ENCODE results near the gene UBXN4. TPM values are rescaled to one million over a fixed set of nuclear protein-coding genes. Genes with fewer than 3 reads are reported as not detected.
A peak's percentile ranks its signal among the peaks of the same experiment; 100 is the strongest.

Gene UBXN4
- total RNA-seq, 2 experiments from 2014 or later: 55.4 to 88.2 TPM

- intact Hi-C loops (cut with micrococcal nuclease; ENCODE audit: unreplicated experiment): no loop called here
- no peak overlapping the region for H2AFZ ChIP-seq (ENCODE audit: low read length)
- H3K9me3 ChIP-seq (ENCODE audit: low read length): no peaks in the 10 kb centered on the region
- BruUV-seq (replicated peaks): no TSS peak
- no peak overlapping the region for H3K27ac ChIP-seq (ENCODE audit: low read depth, low read length, poor library complexity, severe bottlenecking)
- TF ChIP-seq EZH2phosphoT487 (IDR thresholded peaks at IDR 0.05; ENCODE audit: borderline replicate concordance, low read depth, low read length) (no peak), CTCF (conservative IDR thresholded peaks at IDR 0.05; ENCODE audit: low read length) (peak; percentile 61)
- H3K4me1 ChIP-seq (ENCODE audit: insufficient read depth, low read length, poor library complexity, severe bottlenecking): peaks cover 17% of the 10 kb centered on the region
- H3K4me2 ChIP-seq (ENCODE audit: low read length): no peak overlapping the region
- H3K4me3 ChIP-seq (ENCODE audit: low read depth, low read length, poor library complexity, severe bottlenecking): no peak overlapping the region
- H3K36me3 ChIP-seq (ENCODE audit: insufficient read depth, low read length): peaks cover 70% of the 10 kb centered on the region
- no peaks in the 10 kb centered on the region for H3K79me2 ChIP-seq (ENCODE audit: insufficient read depth, low read depth, low read length)
- no peaks in the 10 kb centered on the region for H4K20me1 ChIP-seq (ENCODE audit: insufficient read depth, low read length)
- peak; percentile 20 for DNase-seq (ENCODE audit: low spot score)
- H3K9me2 ChIP-seq (ENCODE audit: insufficient read depth, low read length): no peaks in the 10 kb centered on the region
- ChIA-PET CTCF (ENCODE audit: unreplicated experiment) (interaction anchor here (0.5 to 0.6 kb wide), 2 partner anchors 81 to 700 kb away, joined by 3 to 4 read pairs; no protein-coding TSS in a partner anchor), POLR2A (interaction anchor here (0.7 to 1.5 kb wide), 3 partner anchors 24 to 360 kb away, joined by 3 to 8 read pairs (median 4); no protein-coding TSS in a partner anchor)
Measured at GRCh38 chr2:135785032-135785431, 43.4 kb downstream of the UBXN4 start.

DNA sequence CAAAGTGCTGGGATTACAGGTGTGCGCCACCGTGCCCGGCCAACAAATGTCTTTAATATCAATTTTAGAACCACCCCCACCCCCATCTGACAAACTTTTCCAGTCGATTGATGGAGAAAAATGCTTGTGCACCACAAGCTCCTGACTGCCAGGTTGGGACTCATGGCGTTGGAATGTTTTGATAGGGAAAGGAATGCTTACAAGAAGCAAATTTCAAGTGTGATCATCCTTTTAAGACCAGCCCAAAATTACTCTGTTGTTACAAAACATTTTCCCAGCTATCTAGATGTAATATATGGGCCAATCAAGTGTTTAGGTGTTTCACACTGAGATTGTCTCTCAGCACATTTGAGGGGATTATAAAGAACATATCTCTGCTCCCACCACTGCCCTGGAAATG is 45.2 kb downstream of the UBXN4 start:
- Histone ChIP-seq H3K4me2 (ENCODE audit: low read length) (no peak overlapping the region), H3K9me3 (ENCODE audit: low read length) (no peaks in the 10 kb centered on the region), H3K36me3 (ENCODE audit: insufficient read depth, low read length) (peaks cover 52% of the 10 kb centered on the region), H3K27ac (ENCODE audit: low read depth, low read length, poor library complexity, severe bottlenecking) (no peak overlapping the region), H3K4me3 (ENCODE audit: low read depth, low read length, poor library complexity, severe bottlenecking) (no peak overlapping the region), H4K20me1 (ENCODE audit: insufficient read depth, low read length) (no peaks in the 10 kb centered on the region), H3K79me2 (ENCODE audit: insufficient read depth, low read depth, low read length) (no peaks in the 10 kb centered on the region), H2AFZ (ENCODE audit: low read length) (no peak overlapping the region), H3K4me1 (ENCODE audit: insufficient read depth, low read length, poor library complexity, severe bottlenecking) (peaks cover 17% of the 10 kb centered on the region), H3K9me2 (ENCODE audit: insufficient read depth, low read length) (no peaks in the 10 kb centered on the region)
- TF ChIP-seq CTCF (conservative IDR thresholded peaks at IDR 0.05; ENCODE audit: low read length) (no peak), EZH2phosphoT487 (IDR thresholded peaks at IDR 0.05; ENCODE audit: borderline replicate concordance, low read depth, low read length) (no peak)
- CTCF ChIA-PET (ENCODE audit: unreplicated experiment): no interaction called here
- POLR2A ChIA-PET: interaction anchor here (0.6 to 0.7 kb wide), 4 partner anchors 24 to 728 kb away, joined by 3 to 5 read pairs (median 3); no protein-coding TSS in a partner anchor
- intact Hi-C loops (cut with micrococcal nuclease; ENCODE audit: unreplicated experiment): no loop called here
- DNase-seq (ENCODE audit: low spot score): no peak
- no TSS peak for BruUV-seq (replicated peaks)

GRCh38 chr2:135790423-135790822 is 48.8 kb downstream of the UBXN4 start:
- Histone ChIP-seq H3K4me3 (ENCODE audit: low read depth, low read length, poor library complexity, severe bottlenecking) (no peak overlapping the region), H3K4me1 (ENCODE audit: insufficient read depth, low read length, poor library complexity, severe bottlenecking) (peaks cover 9% of the 10 kb centered on the region), H3K4me2 (ENCODE audit: low read length) (no peak overlapping the region), H3K27ac (ENCODE audit: low read depth, low read length, poor library complexity, severe bottlenecking) (no peak overlapping the region), H2AFZ (ENCODE audit: low read length) (no peak overlapping the region), H3K79me2 (ENCODE audit: insufficient read depth, low read depth, low read length) (no peaks in the 10 kb centered on the region), H3K9me2 (ENCODE audit: insufficient read depth, low read length) (no peaks in the 10 kb centered on the region), H3K36me3 (ENCODE audit: insufficient read depth, low read length) (peaks cover 16% of the 10 kb centered on the region), H3K9me3 (ENCODE audit: low read length) (no peaks in the 10 kb centered on the region), H4K20me1 (ENCODE audit: insufficient read depth, low read length) (no peaks in the 10 kb centered on the region)
- TF ChIP-seq CTCF (conservative IDR thresholded peaks at IDR 0.05; ENCODE audit: low read length): no peak
- no peak for TF ChIP-seq EZH2phosphoT487 (IDR thresholded peaks at IDR 0.05; ENCODE audit: borderline replicate concordance, low read depth, low read length)
- intact Hi-C loops (cut with micrococcal nuclease; ENCODE audit: unreplicated experiment): no loop called here
- ChIA-PET CTCF (ENCODE audit: unreplicated experiment) (no interaction called here), POLR2A (no interaction called here)
- DNase-seq (ENCODE audit: low spot score): no peak
- no TSS peak for BruUV-seq (replicated peaks)

Data from OCI-LY7 (cell line).